Mammary epithelial cell (primary cell): ENCODE results near the gene EBLN1.

Source experiments
- CTCF ChIP-seq, 2 donors: IDR thresholded peaks in 1 of 2; conservative IDR thresholded peaks in 1 of 2; 2 replicates each; pipeline ENCODE4 v1.5.1; 2011 to 2012; ENCODE audit warnings: inconsistent platforms in 2 of 2, low read length in 2 of 2, mild to moderate bottlenecking in 2 of 2, control low read depth in 1 of 2, low read depth in 1 of 2; ENCODE audit not compliant: insufficient read depth in 1 of 2; ENCODE audit errors: extremely low read depth in 1 of 2
- EZH2 ChIP-seq: IDR thresholded peaks from 2 replicates; pipeline ENCODE4 v1.6.1; 2012; ENCODE audit warnings: low read length, inconsistent platforms, borderline replicate concordance

GRCh38 chr10:22210267-22210666 lies 7.5 kb downstream of the EBLN1 start:
- TF ChIP-seq EZH2, result no peak
- no peak for TF ChIP-seq CTCF (conservative IDR thresholded peaks at IDR 0.05 in 1 of 2, IDR thresholded peaks at IDR 0.05 in 1 of 2; ENCODE audit: extremely low read depth in 1 of 2, insufficient read depth in 1 of 2, low read depth in 1 of 2, low read length in 2 of 2)
